SK-N-SH (cell line): ENCODE results near the gene EBF4. TPM values are rescaled to one million over a fixed set of nuclear protein-coding genes. Genes with fewer than 3 reads are reported as not detected.

Experiments
- CTCF ChIA-PET: fragments of 300-600, 350-600 bp; formaldehyde crosslinking; extraction: SDS; loops from one replicate; lab custom pipeline; 2021; lab: Yijun Ruan, JAX
- POLR2A ChIA-PET: fragments of 350-600 bp; sonication (Branson Sonifier 250); formaldehyde crosslinking; extraction: SDS; loops from one replicate; lab custom pipeline; 2020; ENCODE audit warnings: antibody characterized with exemption, inconsistent platforms; lab: Yijun Ruan, JAX
- DNase-seq: peaks from one replicate; pipeline ENCODE4 v3.0.0; 2012
- H2AFZ ChIP-seq: fragments of 200-600 bp; sonication (generic); 2 replicates; pipeline ENCODE4 v1.8.1; 2016; ENCODE audit warnings: antibody characterized with exemption, mild to moderate bottlenecking, low read depth
- H3F3A ChIP-seq: fragments of 200-600 bp; sonication (generic); replicated peaks from 2 replicates; pipeline ENCODE3; 2016; ENCODE audit warnings: antibody characterized with exemption, mild to moderate bottlenecking; ENCODE audit not compliant: insufficient read depth
- H3K27ac ChIP-seq, 2 experiments: fragments of 200-500 bp in 1 of 2; fragments of 200-600 bp in 1 of 2; sonication (Bioruptor generic) in 1 of 2; sonication (generic), shearing (Covaris generic) in 1 of 2; 2 replicates each; pipeline versions ENCODE4 v1.5.1 to v1.6.1; 2014 to 2016; ENCODE audit warnings: low read depth in 2 of 2, inconsistent platforms in 1 of 2, low read length in 1 of 2, mild to moderate bottlenecking in 1 of 2, mixed read lengths in 1 of 2
- H3K27me3 ChIP-seq: fragments of 200-600 bp; sonication (generic), shearing (Covaris generic); 2 replicates; pipeline ENCODE4 v1.6.1; 2016; ENCODE audit warnings: mixed run types; ENCODE audit not compliant: insufficient read depth
- H3K36me3 ChIP-seq, 2 experiments: fragments of 200-500 bp in 1 of 2; fragments of 200-600 bp in 1 of 2; sonication (Bioruptor generic) in 1 of 2; sonication (generic) in 1 of 2; replicated peaks in 1 of 2; 2 replicates each; pipeline versions ENCODE3 to v1.5.1; 2014 to 2016; ENCODE audit warnings: low read length in 1 of 2, mild to moderate bottlenecking in 1 of 2; ENCODE audit not compliant: insufficient read depth in 2 of 2, control insufficient read depth in 1 of 2
- H3K4me1 ChIP-seq, 2 experiments: fragments of 200-500 bp in 1 of 2; fragments of 200-600 bp in 1 of 2; sonication (Bioruptor generic) in 1 of 2; sonication (generic), shearing (Covaris generic) in 1 of 2; 2 replicates each; pipeline versions ENCODE4 v1.5.1 to v1.6.1; 2014 to 2016; ENCODE audit warnings: low read depth in 1 of 2, low read length in 1 of 2, mixed run types in 1 of 2; ENCODE audit not compliant: insufficient read depth in 2 of 2, control insufficient read depth in 1 of 2
- H3K4me2 ChIP-seq: fragments of 200-600 bp; sonication (generic), shearing (Covaris generic); 2 replicates; pipeline ENCODE4 v1.6.1; 2017; ENCODE audit warnings: mixed run types
- H3K4me3 ChIP-seq, 2 experiments: fragments of 200-500 bp in 1 of 2; fragments of 200-600 bp in 1 of 2; sonication (Bioruptor generic) in 1 of 2; sonication (generic), shearing (Covaris generic) in 1 of 2; 2 replicates each; pipeline versions ENCODE4 v1.5.1 to v1.8.1; 2014 to 2016; ENCODE audit warnings: low read depth in 2 of 2, inconsistent platforms in 1 of 2, low read length in 1 of 2, mild to moderate bottlenecking in 1 of 2, mixed read lengths in 1 of 2, moderate library complexity in 1 of 2
- H3K79me2 ChIP-seq: fragments of 200-600 bp; sonication (generic); 2 replicates; pipeline ENCODE4 v1.8.1; 2017; ENCODE audit warnings: mild to moderate bottlenecking; ENCODE audit not compliant: insufficient read depth
- H3K9ac ChIP-seq: fragments of 200-600 bp; sonication (generic); 2 replicates; pipeline ENCODE4 v1.6.1; 2017; ENCODE audit warnings: mixed run types
- H3K9me2 ChIP-seq: fragments of 200-600 bp; sonication (generic); 2 replicates; pipeline ENCODE4 v1.6.1; 2017; ENCODE audit warnings: mixed run types
- H3K9me3 ChIP-seq: fragments of 200-600 bp; sonication (generic); 2 replicates; pipeline ENCODE4 v1.6.1; 2017; ENCODE audit warnings: mixed run types, mild to moderate bottlenecking, moderate library complexity
- H4K20me1 ChIP-seq: fragments of 200-600 bp; sonication (generic); 2 replicates; pipeline ENCODE4 v1.6.1; 2017; ENCODE audit warnings: mild to moderate bottlenecking, mixed run types; ENCODE audit not compliant: insufficient read depth
- CHD2 ChIP-seq: fragments of 150-350 bp; IDR thresholded peaks from 2 replicates; pipeline ENCODE4 v1.6.1; 2018; ENCODE audit warnings: low read length; ENCODE audit not compliant: partially characterized antibody
- CTCF ChIP-seq: fragments of 200-600 bp; sonication (generic); IDR thresholded peaks from 2 replicates; pipeline ENCODE4 v1.6.1; 2017; ENCODE audit warnings: antibody characterized with exemption, mild to moderate bottlenecking, moderate library complexity
- FOXJ3 ChIP-seq: sonication (generic); formaldehyde crosslinking; IDR thresholded peaks from 2 replicates; pipeline ENCODE4 v1.5.1; 2020; ENCODE audit warnings: mild to moderate bottlenecking, missing genetic modification reagents
- FOXM1 ChIP-seq: IDR thresholded peaks from 2 replicates; pipeline ENCODE4 v1.4.0; 2012; ENCODE audit warnings: low read depth, mild to moderate bottlenecking
- JUND ChIP-seq: IDR thresholded peaks from 2 replicates; pipeline ENCODE4 v1.4.0; 2012
- MXI1 ChIP-seq: IDR thresholded peaks from 2 replicates; pipeline ENCODE4 v1.6.1; 2012; ENCODE audit warnings: mild to moderate bottlenecking, low read depth, low read length, improper control_type of control experiment
- NRF1 ChIP-seq: IDR thresholded peaks from 2 replicates; pipeline ENCODE4 v1.6.1; 2012; ENCODE audit warnings: low read depth, mild to moderate bottlenecking, low read length
- PBX3 ChIP-seq: IDR thresholded peaks from 2 replicates; pipeline ENCODE4; 2012
- POLR2AphosphoS5 ChIP-seq: IDR thresholded peaks from 2 replicates; pipeline ENCODE4 v1.6.1; 2012; ENCODE audit warnings: low read depth, low read length
- RAD21 ChIP-seq: IDR thresholded peaks from 2 replicates; pipeline ENCODE4 v1.6.1; 2012; ENCODE audit warnings: mild to moderate bottlenecking, low read length
- RXRA ChIP-seq: IDR thresholded peaks from 2 replicates; pipeline ENCODE4 v1.4.0; 2012; ENCODE audit warnings: low read depth, mild to moderate bottlenecking, borderline replicate concordance
- SMC3 ChIP-seq: IDR thresholded peaks from 2 replicates; pipeline ENCODE4 v1.6.1; 2012; ENCODE audit warnings: low read depth, low read length, improper control_type of control experiment
- TAF1 ChIP-seq: IDR thresholded peaks from 2 replicates; pipeline ENCODE4 v1.6.1; 2012; ENCODE audit warnings: low read depth, mild to moderate bottlenecking, low read length, moderate library complexity, borderline replicate concordance
- USF1 ChIP-seq: IDR thresholded peaks from 2 replicates; pipeline ENCODE4 v1.4.0; 2012; ENCODE audit warnings: low read depth, borderline replicate concordance
- USF2 ChIP-seq: fragments of 150-350 bp; IDR thresholded peaks from 2 replicates; pipeline ENCODE4 v1.6.1; 2017; ENCODE audit warnings: antibody characterized with exemption, low read length, low read depth, borderline replicate concordance
- ZBTB33 ChIP-seq: IDR thresholded peaks from 2 replicates; pipeline ENCODE4 v1.4.0; 2012; ENCODE audit warnings: low read depth, borderline replicate concordance
- WGBS: methylation state at CpG from one replicate; pipeline ENCODE4 v1.1.6; 2017; ENCODE audit warnings: low lambda C conversion rate; 5-methylcytosine and 5-hydroxymethylcytosine counted together
- polyA plus RNA-seq, 3 experiments: library from polyadenylated mRNA; depleted of rRNA; stranded (reverse); fragments of >200 nt; gene quantifications; 2 replicates each; pipeline ENCODE4 v1.2.3, GENCODE V29; 2012

Gene EBF4
- polyA plus RNA-seq, 1 of the 3 experiments (the other 2 are of a cell fraction): 20.6 TPM

- H3K4me3 ChIP-seq: no peak overlapping the region
- no peak for TF ChIP-seq NRF1
- TF ChIP-seq ZBTB33: no peak
- no peak for TF ChIP-seq USF1
- TF ChIP-seq FOXJ3 (CRISPR knock-in tag): no peak
- no peak for TF ChIP-seq TAF1
- TF ChIP-seq USF2: no peak
- TF ChIP-seq CHD2: no peak
- no peak for TF ChIP-seq JUND
- no peak for TF ChIP-seq FOXM1
- no peak for TF ChIP-seq POLR2AphosphoS5
- no peak for TF ChIP-seq RXRA
- no peak for TF ChIP-seq PBX3
- TF ChIP-seq CTCF: no peak
- no peak for TF ChIP-seq SMC3
- TF ChIP-seq MXI1: no peak
- TF ChIP-seq RAD21: no peak
- 82% methylated on average over 13 of the region's 19 CpGs for WGBS
- no peaks in the 10 kb centered on the region for H3K9me2 ChIP-seq
- no peak for DNase-seq
- H2AFZ ChIP-seq: no peak overlapping the region
- no peaks in the 10 kb centered on the region for H3K4me1 ChIP-seq
- no peak overlapping the region for H3K4me2 ChIP-seq
- no peaks in the 10 kb centered on the region for H3K36me3 ChIP-seq
- no peak overlapping the region for H3K27ac ChIP-seq
- H3F3A ChIP-seq: no peaks in the 10 kb centered on the region
- ChIA-PET CTCF (interaction anchor here (0.6 kb wide), 1 partner anchor 91 kb away, joined by 3 read pairs; no protein-coding TSS in a partner anchor), POLR2A (no interaction called here)
- H3K9ac ChIP-seq: no peak overlapping the region
- H3K9me3 ChIP-seq: no peaks in the 10 kb centered on the region
- no peaks in the 10 kb centered on the region for H4K20me1 ChIP-seq
- no peaks in the 10 kb centered on the region for H3K79me2 ChIP-seq
- H3K27me3 ChIP-seq: no peaks in the 10 kb centered on the region
Measured at GRCh38 chr20:2759603-2760296, 67.2 kb downstream of the EBF4 start.
